ENCODE data around the gene MYPN. TPM values are rescaled to one million over a fixed set of nuclear protein-coding genes. Genes with fewer than 3 reads are reported as not detected.

The MYPN gene
- total and polyA plus RNA-seq, 2 donors from 2014 or later = 0.06 TPM; not detected in 1

GRCh38 chr10:68110027-68110426 is 739 bp downstream of the MYPN start:
- no peak overlapping the region for H3K9ac ChIP-seq (ENCODE audit: low read length in 3 of 3)
- H3K27ac ChIP-seq (ENCODE audit: low read depth in 2 of 2, low read length in 2 of 2) = no peak overlapping the region
- H3K27me3 ChIP-seq (ENCODE audit: control insufficient read depth, insufficient read depth, low read length) = no peaks in the 10 kb centered on the region
- DNase-seq (peak in 1 of 5 donors; percentile 19), FAIRE-seq (no peak)
- no peak overlapping the region for H3K4me3 ChIP-seq (ENCODE audit: low read length in 3 of 3)
- H3K36me3 ChIP-seq (ENCODE audit: control insufficient read depth in 2 of 3, insufficient read depth in 3 of 3, low read length in 3 of 3) = no peaks in the 10 kb centered on the region
- H3K9me3 ChIP-seq (ENCODE audit: control insufficient read depth in 2 of 3, insufficient read depth in 1 of 3, low read length in 3 of 3) = no peaks in the 10 kb centered on the region
- intact Hi-C loops (cut with DNase I) = no loop called here
- no peaks in the 10 kb centered on the region for H3K4me1 ChIP-seq (ENCODE audit: control insufficient read depth in 2 of 3, insufficient read depth in 2 of 3, low read depth in 1 of 3, low read length in 3 of 3)
- TF ChIP-seq CTCF (IDR thresholded peaks at IDR 0.05; ENCODE audit: borderline replicate concordance, extremely low read depth, insufficient read depth) = no peak

GRCh38 chr10:68111584-68111983 is 2.3 kb downstream of the MYPN start:
- DNase-seq (no peak), FAIRE-seq (no peak)
- Histone ChIP-seq H3K27me3 (ENCODE audit: control insufficient read depth, insufficient read depth, low read length) (no peaks in the 10 kb centered on the region), H3K4me3 (ENCODE audit: low read length in 3 of 3) (no peak overlapping the region), H3K4me1 (ENCODE audit: control insufficient read depth in 2 of 3, insufficient read depth in 2 of 3, low read depth in 1 of 3, low read length in 3 of 3) (no peaks in the 10 kb centered on the region), H3K9me3 (ENCODE audit: control insufficient read depth in 2 of 3, insufficient read depth in 1 of 3, low read length in 3 of 3) (no peaks in the 10 kb centered on the region), H3K9ac (ENCODE audit: low read length in 3 of 3) (no peak overlapping the region), H3K27ac (ENCODE audit: low read depth in 2 of 2, low read length in 2 of 2) (no peak overlapping the region), H3K36me3 (ENCODE audit: control insufficient read depth in 2 of 3, insufficient read depth in 3 of 3, low read length in 3 of 3) (no peaks in the 10 kb centered on the region)
- TF ChIP-seq CTCF (IDR thresholded peaks at IDR 0.05; ENCODE audit: borderline replicate concordance, extremely low read depth, insufficient read depth) = no peak
- intact Hi-C loops (cut with DNase I) = no loop called here

GRCh38 chr10:68112837-68113236 is 3.5 kb downstream of the MYPN start:
- intact Hi-C loops (cut with DNase I) = no loop called here
- no peak overlapping the region for H3K9ac ChIP-seq (ENCODE audit: low read length in 3 of 3)
- no peaks in the 10 kb centered on the region for H3K27me3 ChIP-seq (ENCODE audit: control insufficient read depth, insufficient read depth, low read length)
- FAIRE-seq (no peak), DNase-seq (no peak)
- no peaks in the 10 kb centered on the region for H3K9me3 ChIP-seq (ENCODE audit: control insufficient read depth in 2 of 3, insufficient read depth in 1 of 3, low read length in 3 of 3)
- H3K36me3 ChIP-seq (ENCODE audit: control insufficient read depth in 2 of 3, insufficient read depth in 3 of 3, low read length in 3 of 3) = no peaks in the 10 kb centered on the region
- H3K27ac ChIP-seq (ENCODE audit: low read depth in 2 of 2, low read length in 2 of 2) = no peak overlapping the region
- H3K4me3 ChIP-seq (ENCODE audit: low read length in 3 of 3) = no peak overlapping the region
- H3K4me1 ChIP-seq (ENCODE audit: control insufficient read depth in 2 of 3, insufficient read depth in 2 of 3, low read depth in 1 of 3, low read length in 3 of 3) = no peaks in the 10 kb centered on the region
- no peak for TF ChIP-seq CTCF (IDR thresholded peaks at IDR 0.05; ENCODE audit: borderline replicate concordance, extremely low read depth, insufficient read depth)

- no peak for DNase-seq
- intact Hi-C loops (cut with DNase I) = no loop called here
- TF ChIP-seq CTCF (IDR thresholded peaks at IDR 0.05; ENCODE audit: borderline replicate concordance, extremely low read depth, insufficient read depth) = no peak
- no peaks in the 10 kb centered on the region for H3K9me3 ChIP-seq (ENCODE audit: control insufficient read depth in 2 of 3, insufficient read depth in 1 of 3, low read length in 3 of 3)
- no peak for FAIRE-seq
- H3K4me1 ChIP-seq (ENCODE audit: control insufficient read depth in 2 of 3, insufficient read depth in 2 of 3, low read depth in 1 of 3, low read length in 3 of 3) = no peaks in the 10 kb centered on the region
- no peaks in the 10 kb centered on the region for H3K36me3 ChIP-seq (ENCODE audit: control insufficient read depth in 2 of 3, insufficient read depth in 3 of 3, low read length in 3 of 3)
- H3K27ac ChIP-seq (ENCODE audit: low read depth in 2 of 2, low read length in 2 of 2) = no peak overlapping the region
- no peaks in the 10 kb centered on the region for H3K27me3 ChIP-seq (ENCODE audit: control insufficient read depth, insufficient read depth, low read length)
- H3K9ac ChIP-seq (ENCODE audit: low read length in 3 of 3) = no peak overlapping the region
- H3K4me3 ChIP-seq (ENCODE audit: low read length in 3 of 3) = no peak overlapping the region
Measured at GRCh38 chr10:68118657-68119056, 9.4 kb downstream of the MYPN start.

Measured in kidney (tissue), 14 donors.